Measurements from ENCODE around the gene ATF7.

Gene ATF7

DNA sequence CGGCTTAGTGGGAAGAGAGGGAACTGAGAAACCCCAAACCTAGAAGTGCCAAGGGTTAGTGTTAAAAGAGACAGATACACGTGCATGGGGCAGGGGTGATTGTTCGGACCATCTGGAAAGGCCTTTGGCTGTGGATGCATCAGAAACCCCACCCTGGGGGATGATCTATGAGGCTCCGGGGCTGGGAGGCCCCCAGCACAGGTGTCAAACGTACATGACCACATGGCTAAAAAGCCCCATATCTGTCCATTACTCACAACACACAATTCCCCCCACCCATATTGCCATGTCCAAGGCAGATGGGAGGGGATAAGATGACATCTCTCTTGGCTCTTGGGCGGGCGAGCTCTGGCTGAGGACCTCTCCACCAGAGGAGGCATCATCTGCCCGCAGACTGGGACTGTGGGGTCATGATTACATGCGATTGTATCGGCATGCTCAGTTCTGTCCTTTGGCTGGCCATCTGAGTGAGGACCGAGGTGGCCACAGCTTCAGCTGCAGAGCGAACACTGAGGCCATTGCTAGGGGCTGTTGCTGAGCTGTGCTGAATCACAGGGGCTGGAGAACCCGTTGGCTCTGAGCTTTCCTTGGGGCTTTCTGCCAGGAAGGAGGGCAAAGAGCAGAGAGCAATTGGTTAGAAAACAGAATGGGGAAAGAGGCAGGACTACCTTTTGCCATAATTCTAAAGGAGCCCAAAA lies 109.3 kb downstream of the ATF7 start:
- no peak for DNase-seq

DNA sequence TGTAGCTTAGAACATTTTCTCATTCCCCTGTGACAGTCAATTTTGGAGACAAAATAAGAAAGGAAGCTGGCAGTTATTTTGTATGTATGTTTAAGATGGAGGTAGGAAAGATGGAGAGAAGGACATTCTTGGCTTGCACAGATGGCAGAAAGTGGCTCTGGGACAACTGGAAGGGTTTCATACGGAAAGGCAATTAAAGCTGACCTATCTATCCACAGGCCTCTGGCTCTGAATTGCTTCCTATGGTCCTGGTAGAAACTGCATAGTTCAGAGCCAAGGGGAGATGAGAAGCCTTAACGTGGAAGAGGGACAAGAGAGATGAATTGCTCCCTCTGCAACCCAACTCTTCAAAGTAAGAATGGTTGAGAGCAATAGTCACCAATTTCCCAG lies 110.9 kb downstream of the ATF7 start:
- DNase-seq: no peak

DNA sequence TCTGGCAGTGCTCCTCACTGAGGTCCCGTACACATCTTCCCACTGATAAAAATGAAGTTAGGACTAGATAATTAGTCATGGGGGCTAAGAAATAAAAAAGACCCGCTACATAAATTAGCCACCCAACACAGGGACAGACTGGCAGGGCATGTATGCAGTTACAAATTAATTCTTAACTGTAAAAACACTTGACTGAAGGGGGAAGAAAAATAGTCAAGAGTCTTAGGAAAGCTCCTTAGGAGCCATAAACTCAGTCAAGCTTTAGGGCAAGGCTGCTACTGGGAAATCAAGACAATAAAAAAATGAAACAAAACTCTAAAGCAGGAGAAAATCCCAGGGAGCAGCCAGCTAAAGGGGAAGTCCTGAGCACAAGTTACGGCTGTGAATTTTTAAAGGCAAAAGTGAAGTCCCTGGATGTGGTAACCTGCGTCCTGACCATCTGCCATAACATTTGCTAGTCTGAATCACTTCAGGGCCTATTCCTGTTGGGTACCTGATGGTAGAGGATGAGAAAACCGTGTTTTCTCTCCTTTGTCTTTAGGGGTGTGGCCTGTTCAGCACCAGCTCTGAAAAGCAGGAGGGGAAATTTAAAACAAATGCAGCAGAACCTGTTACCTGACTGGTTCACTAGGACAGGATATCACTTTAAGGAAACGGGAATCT lies 111.4 kb downstream of the ATF7 start:
- no peak for DNase-seq

DNA sequence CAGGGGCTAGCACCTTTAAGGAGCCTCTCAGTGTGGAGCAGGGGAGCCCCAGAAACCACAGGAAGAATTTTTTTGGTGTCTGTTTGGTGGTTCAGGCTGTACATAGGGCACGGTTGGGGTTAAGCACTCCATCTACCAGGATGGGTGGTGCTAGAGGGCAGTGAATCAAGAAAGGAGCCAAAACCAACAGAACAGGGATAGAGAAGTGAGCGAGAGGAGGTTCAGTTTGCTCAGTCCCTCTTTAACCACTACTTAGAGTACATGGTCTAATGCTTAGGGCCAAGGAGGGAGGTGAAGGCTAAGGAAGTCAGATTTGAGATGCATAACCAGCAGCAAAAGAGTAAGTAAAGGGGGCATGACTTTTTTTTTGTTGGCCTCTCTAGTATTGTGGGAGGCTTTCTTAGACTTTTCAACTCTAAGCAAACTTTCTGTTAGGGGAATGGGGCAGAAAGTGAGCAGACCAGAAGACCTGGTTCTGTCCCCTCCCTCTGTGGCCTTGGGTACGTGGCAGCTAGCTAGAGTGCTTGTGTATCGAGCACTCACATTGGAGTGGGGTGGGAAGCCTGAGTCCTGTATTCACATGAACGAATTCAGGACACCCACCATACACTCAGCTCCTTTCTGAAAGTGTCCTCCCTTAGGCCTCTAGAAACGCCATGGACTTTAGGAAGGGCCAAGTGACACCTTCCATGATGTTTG lies 112.3 kb downstream of the ATF7 start:
- DNase-seq: no peak

DNA sequence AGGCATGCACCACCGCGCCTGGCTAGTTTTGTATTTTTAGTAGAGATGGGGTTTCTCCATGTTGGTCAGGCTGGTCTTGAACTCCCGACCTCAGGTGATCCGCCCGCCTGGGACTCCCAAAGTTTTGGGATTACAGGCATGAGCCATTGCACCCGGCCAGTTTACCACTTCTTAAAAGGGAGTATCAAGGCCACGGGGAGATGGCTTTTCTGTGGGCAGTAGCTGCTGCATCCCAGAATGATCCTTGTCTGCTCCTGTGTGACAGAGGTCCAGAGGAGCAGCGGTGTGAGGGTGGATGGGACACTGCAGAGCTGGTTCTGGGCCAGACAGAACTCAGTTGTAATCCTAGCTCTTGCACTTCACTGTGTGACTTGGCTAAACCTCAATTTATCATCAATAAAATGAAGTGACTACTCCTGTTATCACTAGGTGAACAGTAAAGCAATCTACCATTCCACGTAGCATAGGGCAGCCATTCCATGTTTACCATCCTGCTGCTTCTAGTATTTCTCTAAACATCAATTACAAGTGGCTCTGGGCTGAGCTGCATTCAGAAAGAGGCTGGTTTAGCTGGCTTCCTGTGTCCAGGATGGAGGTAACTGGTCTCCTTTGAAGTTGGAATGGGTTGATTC lies 115.9 kb downstream of the ATF7 start:
- DNase-seq: no peak

DNA sequence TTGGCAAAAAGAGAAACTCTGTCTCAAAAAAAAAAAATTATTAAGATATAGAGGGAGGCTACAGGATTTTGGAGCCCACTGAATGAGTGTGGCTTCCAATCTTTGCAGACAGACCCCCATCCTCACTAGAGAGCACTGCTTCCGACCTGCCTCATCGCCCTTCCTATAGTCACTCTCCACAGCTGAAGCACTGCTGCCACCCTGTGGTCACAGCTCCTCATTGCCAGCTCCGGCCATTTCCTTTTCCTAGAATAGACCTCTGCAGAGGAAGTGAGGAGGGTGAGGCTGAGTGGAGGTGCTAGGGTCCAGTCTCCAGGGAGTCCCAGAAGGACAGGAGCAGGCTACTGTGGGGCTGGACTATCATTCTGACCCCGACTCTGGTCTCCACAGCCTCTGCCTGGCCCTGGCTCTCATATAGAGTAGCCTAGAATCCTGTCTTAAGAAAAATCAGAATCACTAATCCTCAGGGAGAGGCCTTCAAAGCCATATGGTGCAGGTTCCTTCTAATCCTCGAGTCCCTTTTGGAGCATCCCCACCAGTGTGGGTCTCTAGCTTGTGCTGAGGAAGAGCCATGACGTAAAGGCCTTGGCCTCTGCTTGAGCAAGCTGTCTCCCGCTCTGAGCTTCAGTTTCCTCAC lies 117.5 kb downstream of the ATF7 start:
- DNase-seq: peak; percentile 90

DNA sequence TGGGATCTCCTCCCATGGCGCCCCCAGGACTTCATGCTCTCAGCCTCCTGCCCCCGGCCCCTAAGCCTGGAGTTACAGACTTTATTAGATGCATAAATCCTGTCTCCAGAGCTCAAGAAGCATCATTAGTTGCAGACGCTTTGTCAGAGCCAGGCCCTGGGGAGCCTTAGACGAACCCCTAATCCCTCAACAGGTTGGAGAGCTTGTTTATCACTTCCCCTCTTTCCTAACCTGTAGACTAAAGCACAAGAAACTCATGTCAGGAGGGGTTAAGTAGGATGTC lies 118.6 kb downstream of the ATF7 start:
- DNase-seq: peak; percentile 12

DNA sequence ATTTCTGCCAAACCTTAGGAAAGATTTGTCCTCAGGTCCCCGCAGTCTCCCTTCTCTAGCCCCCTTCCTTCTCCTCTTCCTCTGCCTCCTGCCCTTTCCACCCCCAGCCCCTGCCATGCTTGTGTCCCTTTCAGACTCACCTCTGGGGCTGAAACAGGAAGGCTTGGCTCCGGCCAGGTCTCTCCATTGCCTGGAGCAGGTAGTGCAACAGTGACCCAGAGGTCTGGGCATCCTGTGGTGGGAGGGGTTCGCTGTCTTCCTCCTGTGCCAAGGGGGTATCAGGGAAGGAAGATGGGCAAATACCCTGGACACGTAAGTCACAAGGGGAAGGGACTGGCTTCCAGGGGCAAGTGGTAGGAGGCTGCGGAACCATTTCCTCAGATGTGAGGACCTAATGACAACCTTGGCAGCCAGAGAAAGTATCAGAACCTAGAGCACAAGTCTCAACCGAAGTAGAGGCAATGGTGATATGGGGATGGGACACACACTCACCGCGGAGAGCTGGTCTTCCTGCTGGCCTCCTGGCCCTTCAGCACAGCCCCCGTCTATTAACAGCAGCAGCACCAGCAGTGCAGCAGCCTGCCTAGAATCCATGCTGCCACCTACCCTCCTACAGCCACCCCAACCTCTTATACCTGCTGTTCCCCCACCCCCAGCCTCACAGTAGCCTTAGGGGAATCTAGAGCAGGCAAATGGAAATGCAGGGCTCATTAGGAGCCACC lies 119.1 kb downstream of the ATF7 start, which contains the start of gene NPFF:
TSS of gene NPFF (minus strand) at position 604 of the 722 bp plus-strand sequence. CDS start at position 594, 10 bp downstream.
- peak; percentile 12 for DNase-seq

DNA sequence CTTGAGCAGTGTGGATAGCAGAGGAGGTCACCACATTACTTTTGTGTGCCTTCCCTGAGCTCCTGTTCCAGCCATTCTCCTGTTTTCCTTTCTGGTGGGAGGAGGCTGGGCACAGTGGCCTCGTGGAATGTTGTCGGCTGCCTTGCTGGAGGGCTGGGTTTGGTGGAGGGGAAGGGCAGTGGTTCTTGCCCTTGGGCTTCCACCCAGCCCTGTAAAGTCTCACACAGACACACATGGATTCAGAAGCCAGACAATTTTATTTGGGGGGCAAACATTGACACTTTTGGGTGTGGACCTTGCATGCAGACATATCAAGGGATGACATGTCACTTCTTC lies 119.8 kb downstream of the ATF7 start:
- peak; percentile 20 for DNase-seq

DNA sequence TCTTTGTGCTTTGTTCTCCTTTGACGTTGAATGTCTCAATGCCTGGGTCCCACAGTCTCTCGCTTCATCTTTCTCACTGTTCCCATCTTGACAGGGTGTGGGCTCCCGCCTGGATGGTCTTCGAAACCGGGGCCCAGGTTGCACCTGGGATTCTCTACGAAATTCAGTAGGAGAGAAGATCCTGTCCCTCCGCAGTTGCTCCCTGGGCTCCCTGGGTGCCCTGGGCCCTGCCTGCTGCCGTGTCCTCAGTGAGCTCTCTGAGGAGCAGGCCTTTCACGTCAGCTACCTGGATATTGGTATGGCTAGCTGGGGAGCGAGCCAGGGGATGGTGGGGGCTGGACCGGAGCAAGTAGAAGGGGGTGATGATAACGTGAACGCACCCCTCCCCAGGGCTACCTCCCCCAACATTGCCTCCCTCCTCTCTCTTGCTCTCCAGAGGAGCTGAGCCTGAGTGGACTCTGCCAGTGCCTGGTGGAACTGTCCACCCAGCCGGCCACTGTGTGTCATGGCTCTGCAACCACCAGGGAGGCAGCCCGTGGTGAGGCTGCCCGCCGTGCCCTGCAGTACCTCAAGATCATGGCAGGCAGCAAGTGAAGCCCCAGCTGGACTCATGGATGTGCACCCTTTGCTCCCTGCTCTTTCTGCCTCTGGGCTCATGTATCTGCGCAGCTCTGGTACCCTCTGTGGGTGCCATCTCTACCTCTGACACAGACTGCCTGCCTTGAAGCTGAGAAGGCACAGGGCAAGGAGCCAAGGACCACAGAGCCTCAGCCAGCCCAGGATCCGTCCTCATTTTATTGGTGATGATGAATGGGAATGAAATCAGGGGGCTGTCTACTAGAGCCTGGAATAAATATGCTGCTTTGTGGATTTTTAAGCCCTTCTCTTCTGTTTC lies 120.4 kb downstream of the ATF7 start:
- peak; percentile 21 for DNase-seq

DNA sequence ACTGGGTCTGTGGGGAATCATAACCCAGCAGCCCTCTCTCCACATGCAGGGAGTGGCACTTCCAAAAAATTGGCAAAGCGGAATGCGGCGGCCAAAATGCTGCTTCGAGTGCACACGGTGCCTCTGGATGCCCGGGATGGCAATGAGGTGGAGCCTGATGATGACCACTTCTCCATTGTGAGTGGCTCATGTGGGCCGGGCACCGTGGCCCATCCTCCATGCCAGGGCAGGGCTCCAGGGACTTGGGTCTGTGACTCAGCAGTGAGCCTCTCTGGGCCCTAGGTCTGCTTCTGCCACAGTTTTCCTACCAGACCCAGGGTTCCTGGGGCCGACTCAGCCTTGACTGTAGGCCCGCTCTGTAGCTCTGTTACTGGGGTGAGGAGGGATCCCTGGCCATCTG lies 121.1 kb downstream of the ATF7 start:
- no peak for DNase-seq

DNA sequence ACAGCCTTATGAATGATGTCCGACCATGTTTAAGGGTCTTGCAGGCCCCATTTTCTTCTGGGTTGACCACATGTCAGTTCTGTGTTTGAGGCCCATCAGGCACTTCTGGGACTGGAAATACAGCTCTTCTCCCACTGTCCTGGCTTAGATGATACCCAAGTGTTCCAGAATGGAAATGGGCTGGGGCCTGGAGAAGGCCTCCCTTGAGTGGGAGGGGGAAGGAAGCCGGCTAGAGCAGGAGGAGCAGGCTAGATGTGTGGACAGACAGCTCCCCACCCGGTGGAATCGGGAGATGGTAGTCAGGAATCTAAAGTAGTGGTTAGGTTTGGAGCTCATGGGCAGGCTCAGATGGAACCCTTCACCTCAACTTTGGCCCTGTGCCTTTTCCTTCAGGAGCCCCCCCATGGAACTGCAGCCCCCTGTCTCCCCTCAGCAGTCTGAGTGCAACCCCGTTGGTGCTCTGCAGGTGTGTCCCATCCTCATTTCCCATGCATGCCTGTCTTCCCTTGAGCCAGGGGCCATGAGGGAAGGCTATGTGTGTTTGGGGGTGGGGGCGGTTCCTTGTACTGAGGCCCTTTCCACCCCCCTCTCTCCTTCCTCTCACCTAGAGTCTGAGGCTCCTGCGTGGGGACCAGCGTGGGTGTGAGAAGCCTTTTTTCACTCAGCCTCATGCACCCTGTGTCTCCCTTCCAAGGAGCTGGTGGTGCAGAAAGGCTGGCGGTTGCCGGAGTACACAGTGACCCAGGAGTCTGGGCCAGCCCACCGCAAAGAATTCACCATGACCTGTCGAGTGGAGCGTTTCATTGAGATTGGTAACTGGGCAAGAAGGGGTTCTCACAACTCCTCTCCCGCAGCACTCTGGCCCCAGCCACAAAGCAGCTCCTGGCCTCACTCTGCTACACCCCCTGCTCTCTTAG lies 121.9 kb downstream of the ATF7 start:
- DNase-seq: no peak

DNA sequence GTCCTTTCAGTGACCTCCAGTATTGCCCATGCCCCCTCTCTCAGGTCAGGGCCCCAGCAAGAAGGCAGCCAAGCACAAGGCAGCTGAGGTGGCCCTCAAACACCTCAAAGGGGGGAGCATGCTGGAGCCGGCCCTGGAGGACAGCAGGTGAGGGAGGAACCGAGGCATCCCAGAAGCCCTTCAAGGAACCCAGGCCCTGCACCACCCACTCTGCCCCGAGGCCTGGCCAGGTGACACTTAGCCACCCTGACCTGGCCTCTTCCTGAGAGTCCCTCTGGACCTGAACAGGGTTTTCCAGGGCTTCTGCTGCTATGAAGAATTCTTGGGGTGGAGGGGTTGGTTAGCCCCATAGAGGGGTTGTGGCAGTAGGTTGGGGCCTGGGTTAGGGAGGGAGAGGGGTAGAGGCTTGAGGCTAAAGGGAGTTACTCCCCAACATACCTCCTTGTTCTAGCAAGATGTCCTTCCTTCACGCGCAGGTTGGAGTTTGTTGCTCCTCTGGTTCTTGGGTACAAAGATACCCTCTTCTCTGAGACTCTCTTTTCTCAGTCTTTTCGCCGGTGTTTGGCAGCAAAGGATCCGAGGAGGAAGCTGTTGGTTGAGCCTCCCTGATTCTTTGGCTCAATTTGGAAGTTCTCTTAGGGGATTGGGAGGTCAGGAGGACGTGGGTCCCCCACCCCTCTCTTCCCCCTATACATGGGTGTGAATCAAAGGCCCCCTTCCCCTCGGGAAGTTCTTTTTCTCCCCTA lies 123.0 kb downstream of the ATF7 start:
- DNase-seq: peak; percentile 25

DNA sequence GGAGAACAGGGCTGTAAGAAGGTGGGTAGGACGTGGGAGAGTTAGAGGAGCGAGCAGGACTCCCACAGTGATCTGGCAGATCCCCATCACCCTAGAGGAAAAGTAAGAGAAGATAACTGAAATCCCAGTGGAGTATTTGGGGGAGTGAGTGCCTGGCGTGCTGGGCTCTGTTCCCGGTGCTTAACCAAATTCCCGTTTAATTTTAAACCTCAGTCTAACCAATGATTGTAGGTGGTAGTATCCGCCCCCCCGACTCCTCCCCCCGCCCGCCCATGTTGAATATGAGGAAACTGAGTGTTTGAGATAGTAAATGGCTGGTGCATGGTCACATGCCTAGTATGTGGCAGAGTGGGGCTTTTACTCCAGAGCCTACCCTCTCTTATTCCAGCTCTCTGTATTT lies 123.9 kb downstream of the ATF7 start:
- DNase-seq: peak; percentile 50

DNA sequence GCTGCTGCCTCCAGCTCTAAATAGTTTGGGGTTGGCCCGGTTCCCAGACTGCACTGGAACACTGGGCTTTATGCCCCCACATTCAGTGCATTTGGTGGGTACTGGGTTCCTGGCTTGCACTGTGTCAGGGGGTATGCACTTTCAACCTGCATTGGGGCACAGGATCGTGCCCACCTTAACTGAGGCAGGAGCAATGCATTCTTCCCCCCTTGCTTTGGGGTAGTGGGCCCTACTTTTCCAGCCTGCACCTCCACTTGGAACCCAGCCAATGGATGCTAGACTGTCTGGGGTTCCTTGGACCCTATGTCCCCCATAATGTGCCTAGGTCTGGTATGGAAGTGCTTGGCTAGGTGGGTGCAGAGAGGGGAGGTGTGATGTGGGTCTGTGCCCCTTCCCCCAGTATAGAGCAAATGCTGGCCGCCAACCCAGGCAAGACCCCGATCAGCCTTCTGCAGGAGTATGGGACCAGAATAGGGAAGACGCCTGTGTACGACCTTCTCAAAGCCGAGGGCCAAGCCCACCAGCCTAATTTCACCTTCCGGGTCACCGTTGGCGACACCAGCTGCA lies 124.5 kb downstream of the ATF7 start:
- no peak for DNase-seq

DNA sequence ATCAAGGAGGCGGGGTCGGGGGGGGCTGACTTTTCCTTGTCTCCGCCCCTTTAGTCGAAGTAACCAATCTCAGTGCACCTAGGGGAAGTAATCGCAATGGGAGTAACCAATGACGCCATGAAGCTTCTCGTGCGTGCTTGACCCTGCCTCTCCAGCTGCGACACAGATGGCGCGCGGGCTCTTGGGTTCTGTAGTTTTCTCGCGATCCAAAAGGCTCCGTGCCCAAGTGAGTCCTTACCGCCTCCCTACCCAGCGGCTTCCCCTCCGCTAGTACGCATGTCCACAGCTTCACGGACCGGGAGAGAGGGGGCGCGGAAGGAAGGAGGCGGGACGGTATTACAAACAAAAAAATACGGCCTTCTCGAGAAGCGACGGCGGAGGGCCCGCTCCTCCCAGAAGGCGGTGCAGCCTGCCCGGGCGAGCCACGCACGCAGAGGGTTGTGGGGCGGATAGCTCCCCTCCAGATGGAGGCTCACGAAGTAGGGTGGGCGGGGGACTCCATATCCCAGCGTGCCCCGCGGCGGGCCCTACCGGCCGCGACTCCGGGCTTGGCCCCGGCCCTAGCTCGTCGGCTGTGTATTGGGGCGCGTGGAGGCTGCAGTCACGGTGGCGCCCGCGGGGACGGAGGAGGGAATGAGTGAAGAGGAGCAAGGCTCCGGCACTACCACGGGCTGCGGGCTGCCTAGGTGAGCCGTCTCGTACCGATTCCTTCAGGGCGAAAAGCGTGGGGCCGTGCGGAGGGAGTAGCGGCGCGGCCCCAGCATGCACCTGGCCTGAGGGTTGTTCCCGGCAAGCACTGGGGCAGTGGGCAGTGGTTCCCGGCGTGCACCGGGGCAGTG lies 125.2 kb downstream of the ATF7 start, which contains the start of gene TARBP2:
TSS of gene TARBP2 (plus strand) at position 508 of the 839 bp plus-strand sequence. CDS start at position 634, 126 bp downstream.
- peak; percentile 99 for DNase-seq

DNA sequence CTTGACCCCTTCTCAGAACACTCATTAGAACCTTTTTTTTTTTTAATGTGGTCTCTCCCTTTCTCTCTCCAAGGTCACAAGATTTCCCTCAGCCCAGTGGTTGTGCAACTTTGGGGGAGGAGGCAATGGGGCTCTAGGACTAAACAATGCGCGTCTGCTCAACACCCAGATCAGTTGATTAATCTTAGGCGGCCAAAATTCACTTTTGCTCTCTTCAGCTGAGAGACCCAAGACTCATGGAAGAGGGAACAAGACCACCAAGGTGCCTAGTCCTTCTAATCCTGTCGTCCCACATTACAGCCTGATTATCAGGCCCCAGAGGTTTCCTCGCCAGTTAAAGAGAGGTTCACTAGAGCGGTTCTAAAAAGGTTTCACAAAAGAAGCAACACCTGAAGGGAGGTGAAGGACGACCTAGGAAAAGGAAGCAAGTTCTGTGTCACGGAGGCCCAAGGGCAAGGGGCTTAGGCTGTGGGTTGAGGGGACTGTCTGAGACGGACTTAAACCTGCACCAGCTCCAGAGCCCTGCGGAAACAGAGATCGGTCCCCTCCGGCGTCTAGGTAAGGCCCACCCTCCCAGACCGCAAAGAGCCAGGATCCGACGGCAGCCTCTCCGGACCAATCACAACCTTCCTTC lies 125.9 kb downstream of the ATF7 start:
- peak; percentile 58 for DNase-seq

Measured in femur (tissue), 1 donor.